Esophagus muscularis mucosa (tissue), 4 donors: ENCODE measurements around the gene TTYH1.

Experiments used
- CTCF ChIP-seq, 3 experiments: fragments of 200-600 bp in 2 of 3; fragments of 450-650 bp in 1 of 3; sonication (generic) in 2 of 3; IDR thresholded peaks; one replicate each; pipeline ENCODE4 v1.5.1; 2017 to 2019; ENCODE audit warnings: antibody characterized with exemption in 3 of 3, mild to moderate bottlenecking in 2 of 3, moderate library complexity in 1 of 3
- EP300 ChIP-seq: sonication (generic); formaldehyde crosslinking; IDR thresholded peaks from one replicate; pipeline ENCODE4 v1.6.1; 2017; ENCODE audit warnings: antibody characterized with exemption
- POLR2AphosphoS5 ChIP-seq, 2 donors: sonication (generic); formaldehyde crosslinking; IDR thresholded peaks; one replicate each; pipeline ENCODE4 v1.6.1; 2017; ENCODE audit warnings: antibody characterized with exemption in 2 of 2

- no peak for TF ChIP-seq CTCF (IDR thresholded peaks at IDR 0.05)
- no peak for TF ChIP-seq POLR2AphosphoS5 (IDR thresholded peaks at IDR 0.05)
- TF ChIP-seq EP300, result no peak
These were observed 39.8 kb downstream of the TTYH1 start for GRCh38 chr19:54454781-54455675.
